ENCODE measurements around the gene RCAN1. TPM values are rescaled to one million over a fixed set of nuclear protein-coding genes. Genes with fewer than 3 reads are reported as not detected.

RCAN1 gene
- total RNA-seq, 2 donors from 2014 or later, result 47.4 to 91.3 TPM

DNA sequence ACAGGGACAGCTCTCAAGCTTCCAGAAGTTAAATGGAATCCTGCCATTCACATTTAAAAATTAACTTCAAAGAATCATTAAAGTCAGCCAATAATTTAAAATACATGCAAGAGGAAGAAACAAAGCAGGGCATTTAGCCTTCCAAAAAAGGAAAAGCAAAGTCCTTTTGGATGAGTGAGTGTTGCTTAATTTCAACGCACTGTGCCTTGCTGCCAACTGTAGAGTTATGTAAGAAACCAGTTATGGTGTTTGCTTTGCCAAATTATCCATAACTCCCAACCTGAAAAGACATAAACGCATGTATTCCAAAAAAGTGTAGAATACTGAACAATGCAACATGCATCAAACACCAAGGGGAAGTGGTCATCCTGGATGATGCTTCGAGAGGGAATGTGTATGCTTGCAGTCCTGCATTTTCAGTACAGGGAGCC, 86.8 kb downstream of the RCAN1 start:
- intact Hi-C loops (cut with DNase I, micrococcal nuclease), result no loop called here
- DNase-seq (no peak), ATAC-seq (no peak)

DNA sequence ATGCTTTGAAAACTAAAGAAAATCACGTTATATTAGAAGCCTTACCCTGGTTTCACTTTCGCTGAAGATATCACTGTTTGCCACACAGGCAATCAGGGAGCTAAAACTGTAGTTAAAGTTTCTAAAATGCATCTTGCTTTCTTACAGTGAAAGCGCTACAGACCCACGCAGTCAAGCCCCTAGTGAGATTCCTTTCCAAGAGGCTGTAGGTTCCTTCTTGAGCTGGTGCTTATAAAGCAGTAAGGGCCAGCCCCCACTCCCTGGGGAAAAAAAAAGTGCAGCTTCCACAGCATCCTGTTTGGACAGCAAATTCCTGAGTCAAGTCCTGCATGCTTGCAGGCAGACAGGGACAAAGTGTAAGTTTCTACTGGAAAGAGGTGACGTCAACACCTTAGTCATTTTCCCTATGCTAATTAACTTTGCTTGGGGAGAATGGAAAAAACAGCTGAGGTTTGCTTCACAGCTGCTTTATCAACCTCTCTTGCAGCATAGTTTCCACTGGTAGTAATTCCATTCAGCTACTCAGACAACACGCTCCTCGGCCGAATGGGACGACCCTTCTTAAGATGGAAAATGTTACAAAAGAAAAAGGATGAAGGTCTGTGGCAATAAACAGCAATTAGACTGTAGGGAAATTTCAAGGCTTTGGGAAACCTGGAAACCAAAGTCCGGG, 88.2 kb downstream of the RCAN1 start:
- peak; percentile 77 for ATAC-seq
- intact Hi-C loops (cut with DNase I, micrococcal nuclease), result no loop called here
- peak; percentile 60 to 81 for DNase-seq

DNA sequence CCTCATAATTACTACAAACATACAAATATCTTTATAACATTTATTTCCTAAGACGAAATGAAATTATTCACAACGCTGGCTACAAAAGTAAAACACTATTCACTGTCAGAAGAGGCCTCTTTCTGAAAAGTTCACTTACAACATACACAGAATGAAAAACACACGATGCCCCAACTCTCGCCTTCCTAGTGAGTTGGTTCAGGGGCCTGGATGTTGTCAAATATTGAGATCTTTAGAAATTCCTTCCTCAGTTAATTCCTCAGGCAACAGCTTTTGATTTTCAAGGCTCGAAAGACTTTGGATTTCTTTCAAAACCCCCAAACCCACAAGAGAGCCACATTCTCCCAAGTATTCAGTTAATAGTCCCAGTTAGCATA, 88.7 kb downstream of the RCAN1 start:
- intact Hi-C loops (cut with DNase I, micrococcal nuclease), result no loop called here
- DNase-seq, result no peak
- ATAC-seq, result no peak

DNA sequence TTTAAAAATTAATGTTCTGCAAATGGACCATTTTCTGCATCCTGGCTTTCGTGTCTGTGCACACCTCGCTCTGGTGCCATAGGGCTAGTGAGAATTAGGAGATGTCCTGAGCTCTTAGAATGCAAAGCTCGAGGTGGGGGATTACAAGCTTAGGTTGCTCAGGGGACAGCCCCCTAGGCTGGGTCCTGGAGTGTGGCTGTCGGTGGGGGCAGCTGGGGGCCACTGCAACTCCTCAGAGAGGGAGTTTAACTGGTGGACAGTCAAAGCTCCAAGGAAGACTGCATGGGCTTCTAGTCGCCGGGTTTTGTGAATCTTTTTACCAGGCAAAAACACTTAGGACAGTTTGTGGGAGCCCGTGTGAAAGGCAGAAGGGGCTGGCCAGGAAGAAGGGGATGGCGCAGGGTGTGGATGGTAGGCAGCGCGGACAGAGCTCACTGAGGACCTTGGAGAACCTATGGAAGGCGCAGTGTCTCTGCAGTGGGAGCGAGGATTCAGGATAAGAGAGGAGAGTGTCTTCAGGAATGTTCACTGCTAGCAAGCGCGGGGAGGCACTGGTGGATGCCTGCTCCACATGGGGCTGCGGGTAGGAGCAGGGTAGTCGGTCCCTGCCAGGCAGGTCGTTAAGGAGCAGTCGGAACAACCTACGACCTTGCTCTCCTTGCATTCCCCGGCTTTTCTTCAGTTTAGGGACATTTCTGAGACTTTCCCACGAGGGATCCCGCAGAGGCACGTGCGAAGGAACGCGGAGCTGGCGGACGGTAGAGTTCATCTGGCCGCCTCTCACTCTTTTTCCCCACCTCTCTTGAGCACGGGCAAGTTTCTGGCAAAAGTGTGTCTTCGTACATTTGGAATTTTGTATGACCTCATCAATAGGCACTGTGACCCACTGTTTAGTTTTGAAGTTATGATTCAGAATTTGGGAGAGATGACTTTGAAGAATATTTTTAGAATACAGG, 90.0 kb downstream of the RCAN1 start:
- ATAC-seq (no peak), DNase-seq (no peak)
- intact Hi-C loops (cut with DNase I, micrococcal nuclease), result no loop called here

DNA sequence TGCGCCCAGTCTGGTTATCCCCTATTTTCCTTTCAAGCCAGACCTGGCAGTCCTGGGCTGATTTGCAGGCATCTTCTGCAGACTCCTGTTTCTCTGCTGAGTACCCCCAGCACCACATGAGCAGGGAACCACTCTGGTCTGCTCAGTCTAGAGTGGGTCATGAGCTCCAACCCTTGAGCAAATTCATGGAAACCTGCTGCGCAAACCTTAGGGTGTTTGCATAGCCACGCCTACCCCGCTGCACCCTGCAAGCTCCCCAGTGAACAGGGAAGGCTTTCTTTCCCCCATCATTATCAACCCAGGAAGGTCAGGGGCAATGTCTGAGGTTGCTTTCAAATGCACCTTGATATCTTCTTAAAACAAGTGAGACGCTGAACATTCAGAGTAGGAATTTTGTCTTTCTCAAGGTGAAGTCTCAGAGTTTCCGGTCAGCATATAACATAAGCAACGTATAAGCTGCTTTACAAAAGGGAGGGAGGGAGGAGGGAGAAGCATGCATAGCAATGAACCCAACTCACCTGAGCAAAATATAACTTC, 91.8 kb downstream of the RCAN1 start:
- intact Hi-C loops (cut with DNase I, micrococcal nuclease), result no loop called here
- DNase-seq, result peak; percentile 62 to 65
- peak; percentile 49 for ATAC-seq

DNA sequence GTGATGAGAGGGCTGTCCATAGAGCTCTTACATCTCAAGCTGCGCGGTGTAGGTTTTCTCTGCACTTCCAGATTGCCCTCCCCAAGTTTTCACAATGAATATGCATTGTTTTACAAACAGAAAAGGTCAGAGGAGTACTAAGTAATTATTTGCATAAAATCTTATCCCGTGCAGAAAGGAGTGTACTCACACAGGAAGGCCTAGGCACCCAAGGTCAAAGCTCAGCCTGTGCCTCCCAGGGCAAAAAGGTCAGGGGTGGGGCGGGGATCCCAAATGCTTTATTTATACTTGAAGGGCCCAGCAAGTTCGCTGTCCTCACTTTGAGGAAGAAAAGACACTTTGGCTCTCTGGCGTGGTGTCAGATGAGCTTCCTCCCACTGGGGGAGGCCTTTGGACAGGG, 92.6 kb downstream of the RCAN1 start:
- ATAC-seq (peak; percentile 43), DNase-seq (peak; percentile 56 to 65)
- intact Hi-C loops (cut with DNase I, micrococcal nuclease), result no loop called here

DNA sequence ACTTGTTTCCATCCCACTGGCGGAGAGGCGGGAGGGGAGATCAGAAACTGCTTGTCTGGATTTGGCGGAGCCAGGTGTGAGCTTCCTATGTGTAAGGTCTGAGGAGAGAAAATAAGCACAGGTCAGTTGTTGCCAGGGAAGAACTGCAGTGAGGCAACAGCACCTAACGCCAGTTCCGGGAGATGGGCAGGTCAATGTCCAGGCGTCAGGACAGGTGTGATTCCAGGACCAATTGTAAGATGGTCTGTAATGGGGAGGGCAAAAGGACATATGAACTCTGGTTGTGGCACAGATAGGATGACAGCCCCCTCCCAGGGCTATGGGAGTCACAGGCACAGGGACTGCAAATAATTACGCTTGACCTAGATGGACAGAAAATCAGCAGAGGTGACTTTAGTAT, 93.4 kb downstream of the RCAN1 start:
- ATAC-seq, result no peak
- no peak for DNase-seq
- intact Hi-C loops (cut with DNase I, micrococcal nuclease), result no loop called here

DNA sequence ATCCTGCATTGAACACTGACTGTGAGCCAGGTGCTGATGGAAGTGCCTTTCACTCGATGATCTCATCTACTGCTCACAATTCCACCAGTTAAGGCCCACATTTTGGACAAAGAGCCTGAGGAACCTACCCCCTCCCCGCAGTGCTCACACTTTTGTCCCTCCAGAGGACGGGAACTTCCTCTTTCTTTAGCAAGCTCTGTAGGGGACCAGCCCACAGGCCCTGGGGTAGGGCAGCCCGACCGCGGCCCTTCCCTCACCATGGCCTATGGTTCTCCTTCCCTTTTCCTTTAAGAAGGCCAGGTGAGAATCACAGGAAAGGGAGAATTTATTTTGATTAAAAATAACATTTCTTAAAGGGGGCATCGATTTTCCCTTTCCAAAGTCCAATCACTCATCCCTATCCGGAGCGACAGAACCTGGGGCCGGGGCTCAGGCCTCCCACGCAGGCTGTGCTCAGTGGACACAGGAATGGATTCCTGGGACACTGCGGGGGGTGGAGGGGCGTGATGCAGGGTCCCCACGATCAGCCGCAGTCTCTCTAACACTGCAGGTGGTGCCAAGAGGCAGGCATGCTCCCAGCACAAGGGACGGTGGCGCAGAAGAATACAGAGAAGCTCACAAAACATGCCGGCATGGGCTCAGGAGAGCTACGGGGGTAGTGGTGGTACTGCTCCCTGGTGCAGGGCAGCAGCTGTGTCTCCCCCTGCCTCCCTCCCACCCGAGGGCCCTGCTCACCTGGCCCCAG, 94.0 kb downstream of the RCAN1 start:
- intact Hi-C loops (cut with DNase I, micrococcal nuclease), result no loop called here
- ATAC-seq, result no peak
- no peak for DNase-seq

DNA sequence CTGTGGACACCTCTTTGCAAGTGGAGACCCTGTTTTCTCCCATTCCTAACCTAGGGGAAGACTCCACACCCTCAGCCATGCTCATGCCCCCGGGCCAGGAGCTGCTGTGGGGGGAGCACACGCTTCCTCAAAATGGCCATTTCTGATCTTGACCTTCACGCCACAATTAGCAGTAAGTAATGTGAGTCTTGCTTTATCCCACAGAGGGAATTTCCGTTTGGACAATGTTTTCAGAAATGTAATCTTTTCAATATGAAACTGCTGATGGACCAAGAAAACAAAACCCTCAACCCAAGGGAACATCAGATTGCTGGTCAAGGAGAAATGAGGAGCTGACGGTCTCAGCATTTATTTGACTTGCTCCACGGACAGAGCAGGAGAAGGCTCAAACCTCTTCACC, 94.6 kb downstream of the RCAN1 start:
- DNase-seq, result no peak
- intact Hi-C loops (cut with DNase I, micrococcal nuclease), result no loop called here
- no peak for ATAC-seq

DNA sequence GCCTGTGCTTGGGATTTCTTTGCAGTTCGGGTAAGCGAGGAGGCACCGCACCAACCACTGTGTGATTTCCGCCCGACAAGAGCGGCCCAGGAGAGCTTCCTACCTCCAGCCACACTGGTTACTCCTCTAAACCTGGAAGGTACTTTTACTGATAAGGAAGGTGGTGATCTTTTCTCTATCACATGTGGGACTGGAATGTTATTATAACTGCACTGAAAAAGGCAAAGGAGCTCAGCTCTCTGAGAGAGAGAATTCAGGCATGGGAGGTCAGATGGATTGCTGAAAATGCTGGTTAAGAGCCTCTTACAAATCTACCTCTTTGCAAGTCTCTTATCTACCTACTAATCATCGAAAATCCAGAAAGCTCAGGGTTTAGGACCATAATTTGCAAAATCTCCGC, 95.2 kb downstream of the RCAN1 start:
- ATAC-seq (no peak), DNase-seq (no peak)
- intact Hi-C loops (cut with DNase I, micrococcal nuclease), result no loop called here

DNA sequence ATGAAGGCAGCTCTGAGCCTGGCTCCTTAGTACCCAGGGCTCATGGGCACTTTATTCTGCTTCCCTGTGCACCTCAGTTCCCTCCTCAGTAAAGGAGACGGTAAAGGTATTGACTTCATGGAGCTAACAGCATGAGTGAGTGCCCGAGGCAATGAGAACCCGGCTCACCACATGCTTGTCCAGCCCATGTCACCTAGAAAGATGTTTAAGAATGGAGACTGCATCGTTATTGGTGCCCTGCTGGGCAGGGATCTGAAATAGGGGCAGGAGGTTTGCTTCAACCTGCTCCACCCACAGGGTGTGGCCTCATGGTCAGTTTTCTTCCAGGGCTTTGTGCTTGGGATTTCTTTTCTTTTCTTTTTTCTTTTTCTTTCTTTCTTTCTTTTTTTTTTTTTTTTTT, 95.9 kb downstream of the RCAN1 start:
- intact Hi-C loops (cut with DNase I, micrococcal nuclease), result no loop called here
- DNase-seq (no peak), ATAC-seq (peak; percentile 20)

DNA sequence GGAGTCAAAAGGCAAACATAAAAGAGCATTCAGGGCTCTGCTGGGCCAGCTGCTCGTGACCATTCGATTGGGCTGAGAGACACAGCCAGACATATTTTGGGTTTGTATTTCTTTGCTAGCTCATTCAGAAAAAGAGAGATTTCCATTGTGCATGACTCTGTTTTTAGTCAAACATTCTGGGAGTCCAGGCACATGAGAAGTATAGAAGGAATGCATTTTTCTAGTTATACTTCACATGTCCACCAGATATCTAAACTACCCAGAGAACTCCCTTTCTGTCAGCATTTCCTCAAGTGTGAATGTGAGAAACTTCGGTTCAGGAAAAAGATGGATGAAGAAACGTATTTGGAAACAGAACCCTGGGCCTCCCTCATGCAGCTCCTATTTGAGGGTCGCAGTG, 96.6 kb downstream of the RCAN1 start:
- no peak for ATAC-seq
- no peak for DNase-seq
- intact Hi-C loops (cut with DNase I, micrococcal nuclease), result no loop called here

DNA sequence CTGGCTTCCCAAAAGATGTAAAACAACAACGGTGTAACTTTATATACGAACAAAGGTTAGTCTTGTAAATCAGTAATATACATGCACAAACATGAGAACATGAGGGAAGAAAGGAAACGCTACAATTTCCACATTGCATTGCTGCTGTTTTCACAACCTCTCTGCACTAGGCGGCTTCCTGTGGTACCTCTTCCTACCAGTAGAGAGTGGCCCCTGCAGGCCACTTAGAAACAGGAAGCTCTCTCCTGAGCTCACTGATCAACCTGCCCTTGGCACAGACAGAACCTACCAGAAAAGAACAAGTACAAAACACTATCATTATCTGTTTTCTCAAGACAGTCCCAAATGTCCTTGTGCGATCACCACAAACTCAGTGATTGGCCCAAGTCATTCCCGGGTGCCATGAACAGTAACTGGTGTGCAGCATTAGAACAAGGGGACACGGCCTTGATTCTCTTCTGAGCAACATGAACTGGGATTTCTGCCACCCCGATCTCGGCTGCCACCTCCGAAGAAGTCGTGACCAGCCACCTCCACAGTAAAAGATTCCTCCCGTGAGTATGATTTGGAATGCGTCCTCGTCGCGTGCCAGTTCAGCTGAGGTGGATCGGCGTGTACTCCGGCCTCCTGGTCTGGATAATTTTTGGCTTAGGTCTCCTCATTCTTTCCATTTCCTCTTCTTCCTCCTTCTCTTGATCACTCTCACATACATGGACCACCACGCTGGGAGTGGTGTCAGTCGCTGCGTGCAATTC, 97.2 kb downstream of the RCAN1 start:
- ATAC-seq (peak; percentile 45), DNase-seq (no peak)
- intact Hi-C loops (cut with DNase I, micrococcal nuclease), result no loop called here

DNA sequence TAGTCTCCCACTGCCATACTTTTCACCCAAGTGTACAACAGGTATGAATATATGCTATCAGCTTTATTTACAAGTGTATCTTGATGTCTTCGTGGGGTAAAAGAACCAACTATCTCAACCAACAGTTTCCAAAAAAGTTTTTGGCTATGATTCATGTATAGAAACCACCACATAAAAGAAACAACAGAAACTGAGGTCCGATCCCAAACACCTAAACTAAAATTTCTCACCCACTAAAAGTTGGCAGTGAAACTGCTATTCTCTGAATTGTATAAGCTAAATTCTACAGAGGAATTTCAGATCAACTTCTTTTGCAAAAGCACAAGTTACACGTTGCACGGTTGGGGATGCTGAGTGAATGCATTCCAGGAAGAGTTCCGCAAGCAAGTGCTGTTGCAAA, 97.9 kb downstream of the RCAN1 start:
- intact Hi-C loops (cut with DNase I, micrococcal nuclease), result no loop called here
- ATAC-seq, result no peak

DNA sequence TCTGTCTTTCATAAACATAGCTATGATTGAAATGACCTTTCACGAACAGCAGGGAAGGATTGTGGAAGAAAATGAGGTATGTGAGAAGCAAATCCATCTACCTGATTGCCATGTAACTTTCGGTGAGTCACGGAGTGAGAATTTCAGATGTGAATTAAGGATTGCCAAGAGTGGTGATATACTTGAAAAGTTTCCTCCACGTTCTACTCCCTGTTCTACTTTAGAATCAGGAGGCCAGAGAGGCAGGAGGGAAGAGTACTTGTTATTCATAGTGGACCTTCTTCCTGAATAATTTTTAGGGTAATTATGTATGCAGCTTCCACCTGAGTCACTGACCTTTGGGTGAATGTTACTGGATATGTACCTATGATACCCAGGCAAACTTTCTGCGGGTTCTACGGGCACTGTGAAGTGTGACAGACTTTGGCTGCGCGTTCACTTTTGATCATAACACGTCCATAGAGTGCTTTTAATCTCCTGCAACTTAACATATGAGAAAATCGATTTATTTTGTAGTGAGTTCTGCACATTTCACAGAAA, 100.3 kb downstream of the RCAN1 start:
- intact Hi-C loops (cut with DNase I, micrococcal nuclease), result no loop called here
- no peak for DNase-seq
- ATAC-seq, result no peak

More for the DNA sequence above, 97.9 kb downstream of the RCAN1 start:
- DNase-seq, result no peak

DNA sequence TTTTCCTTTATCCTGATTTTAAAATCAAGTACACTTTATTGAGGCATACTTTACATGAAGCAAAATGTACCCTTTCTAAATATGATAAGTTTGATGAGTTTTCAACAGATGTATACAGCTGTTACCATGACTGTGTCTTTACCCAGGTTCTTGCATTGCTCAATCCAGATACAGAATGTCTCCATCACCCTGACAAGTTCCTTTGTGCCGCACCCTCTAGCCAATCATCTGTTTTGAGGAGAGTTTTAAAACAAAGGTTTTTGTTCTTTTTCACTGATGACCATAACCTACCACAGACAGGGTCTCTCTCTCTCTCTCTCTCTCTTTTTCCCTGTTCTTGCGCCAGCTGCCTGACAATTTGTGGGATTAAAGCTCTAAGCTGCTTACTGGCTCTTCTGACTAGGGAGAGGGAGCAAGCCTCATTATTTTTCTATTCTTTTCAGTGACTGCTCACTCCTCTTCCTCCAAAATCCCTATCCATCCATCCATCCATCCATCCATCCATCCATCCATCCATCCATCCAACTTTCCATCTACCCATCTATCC, 101.7 kb downstream of the RCAN1 start:
- no peak for ATAC-seq

DNA sequence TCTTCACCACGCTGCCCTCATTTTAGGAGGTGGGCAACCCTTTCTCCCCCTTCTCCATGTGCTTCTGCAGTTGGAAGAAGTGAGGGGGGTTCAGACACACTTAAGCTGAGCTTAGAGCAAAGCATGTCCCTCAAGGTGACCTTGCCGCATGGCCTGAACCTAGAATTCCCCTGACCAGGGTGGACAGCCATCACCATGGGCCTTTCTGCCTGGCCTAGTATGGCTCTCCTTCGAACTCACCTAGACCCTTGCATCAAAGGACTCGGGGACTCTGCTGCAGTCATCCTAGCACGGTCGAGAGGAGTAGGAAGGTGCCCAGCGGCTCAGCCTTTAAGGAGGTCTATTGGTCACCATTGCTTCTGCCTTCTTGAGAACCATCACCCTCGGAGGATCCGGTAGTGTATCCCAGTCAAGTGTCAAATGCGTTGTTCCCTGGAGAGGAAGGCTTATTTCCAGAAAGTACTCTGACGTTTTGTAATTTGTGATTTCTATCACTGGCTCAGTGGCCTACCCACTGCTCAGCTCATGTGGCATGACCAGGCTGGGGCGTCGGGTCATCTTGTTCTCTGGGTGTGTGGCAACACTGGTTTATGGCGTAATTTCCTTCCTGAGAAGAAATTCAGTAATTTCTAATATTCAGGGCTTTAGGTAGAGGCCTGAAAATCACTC, 103.0 kb downstream of the RCAN1 start, which contains the start of gene KCNE1:
TSS of gene KCNE1 (minus strand) at position 424 of the 669 bp plus-strand sequence. CDS start 62,576 bp downstream, outside the sequence.
- DNase-seq (no peak), ATAC-seq (no peak)
- intact Hi-C loops (cut with DNase I, micrococcal nuclease), result no loop called here

More for the DNA sequence above, 101.7 kb downstream of the RCAN1 start:
- no peak for DNase-seq
- intact Hi-C loops (cut with DNase I, micrococcal nuclease), result no loop called here

All from left colon (tissue), 2 donors.